Activated B cell treated with CpG ODN at 0.5 μM for 24 hours (primary cell): ENCODE data around the gene TPGS2. TPM values are rescaled to one million over a fixed set of nuclear protein-coding genes. Genes with fewer than 3 reads are reported as not detected.
"Not testable (repeated sequence)": the region's sequence is repeated elsewhere in the genome, so short reads cannot be mapped to it uniquely, and the experiment has no call there.

Experiments
- ATAC-seq: fragments of 200-7000 bp; cut with Tn5 transposase; one replicate; pipeline ENCODE4 v1.10.0; 2021; ENCODE audit warnings: low read depth, mild to moderate bottlenecking, moderate library complexity
- CTCF ChIA-PET: fragments of 350-600 bp; sonication (Branson Sonifier 250); formaldehyde crosslinking; loops from one replicate; lab custom pipeline; 2021; ENCODE audit warnings: antibody characterized with exemption; lab: Charles Lee
- POLR2A ChIA-PET: fragments of 350-600 bp; sonication (Branson Sonifier 250); formaldehyde crosslinking; loops from one replicate; lab custom pipeline; 2021; ENCODE audit warnings: antibody characterized with exemption; lab: Charles Lee
- DNase-seq: peaks from one replicate; pipeline ENCODE4 v3.0.0; 2022
- H3K27ac Mint-ChIP-seq: one replicate; pipeline ENCODE4 v1.8.0; 2020; ENCODE audit warnings: mixed read lengths
- H3K27me3 Mint-ChIP-seq: one replicate; pipeline ENCODE4 v1.8.0; 2021; ENCODE audit warnings: mixed read lengths
- H3K36me3 Mint-ChIP-seq: one replicate; pipeline ENCODE4 v1.8.0; 2021; ENCODE audit warnings: low read depth, mixed read lengths
- H3K4me1 Mint-ChIP-seq: one replicate; pipeline ENCODE4 v1.8.0; 2021; ENCODE audit warnings: mixed read lengths
- H3K4me3 Mint-ChIP-seq: one replicate; pipeline ENCODE4 v1.8.0; 2020; ENCODE audit warnings: mild to moderate bottlenecking, mixed read lengths
- H3K9me3 Mint-ChIP-seq: one replicate; pipeline ENCODE4 v1.8.0; 2020; ENCODE audit warnings: mixed read lengths
- intact Hi-C: fragments of 100-400 bp; cut with micrococcal nuclease; formaldehyde crosslinking; loops from one replicate; pipeline ENCODE4 v1.15.1; 2024
- total RNA-seq: library from RNA; stranded (reverse); gene quantifications from 2 replicates; pipeline ENCODE4 v1.2.3, GENCODE V29; 2022
- TF ChIP-seq, protein P1 (sequence below): fragments of 200-600 bp; IDR thresholded peaks from one replicate; pipeline ENCODE4 v1.8.0; 2022; ENCODE audit warnings: antibody characterized with exemption, mild to moderate bottlenecking

The TPGS2 gene
- total RNA-seq, 1 donor from 2014 or later: 45.1 TPM

DNA sequence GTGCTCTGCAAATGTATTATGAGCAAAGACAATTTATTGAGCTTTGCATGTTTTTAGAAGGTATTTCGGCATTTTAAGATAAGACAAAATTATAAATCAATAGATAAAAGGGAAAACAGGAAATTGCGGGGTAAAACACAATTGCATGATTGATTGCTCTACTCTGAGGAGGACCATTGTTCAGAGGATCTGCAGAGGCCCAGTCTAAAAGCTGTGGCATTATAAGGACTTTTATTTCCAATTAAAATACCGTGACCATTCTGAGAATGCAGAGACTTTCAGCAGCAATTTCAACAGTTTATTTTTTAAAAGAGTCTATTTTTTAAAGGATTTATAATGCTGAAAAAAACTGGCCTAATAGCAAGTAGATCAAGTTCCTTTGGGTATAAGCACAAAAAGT, 62.0 kb downstream of the TPGS2 start:
- TF ChIP-seq, protein P1, sequence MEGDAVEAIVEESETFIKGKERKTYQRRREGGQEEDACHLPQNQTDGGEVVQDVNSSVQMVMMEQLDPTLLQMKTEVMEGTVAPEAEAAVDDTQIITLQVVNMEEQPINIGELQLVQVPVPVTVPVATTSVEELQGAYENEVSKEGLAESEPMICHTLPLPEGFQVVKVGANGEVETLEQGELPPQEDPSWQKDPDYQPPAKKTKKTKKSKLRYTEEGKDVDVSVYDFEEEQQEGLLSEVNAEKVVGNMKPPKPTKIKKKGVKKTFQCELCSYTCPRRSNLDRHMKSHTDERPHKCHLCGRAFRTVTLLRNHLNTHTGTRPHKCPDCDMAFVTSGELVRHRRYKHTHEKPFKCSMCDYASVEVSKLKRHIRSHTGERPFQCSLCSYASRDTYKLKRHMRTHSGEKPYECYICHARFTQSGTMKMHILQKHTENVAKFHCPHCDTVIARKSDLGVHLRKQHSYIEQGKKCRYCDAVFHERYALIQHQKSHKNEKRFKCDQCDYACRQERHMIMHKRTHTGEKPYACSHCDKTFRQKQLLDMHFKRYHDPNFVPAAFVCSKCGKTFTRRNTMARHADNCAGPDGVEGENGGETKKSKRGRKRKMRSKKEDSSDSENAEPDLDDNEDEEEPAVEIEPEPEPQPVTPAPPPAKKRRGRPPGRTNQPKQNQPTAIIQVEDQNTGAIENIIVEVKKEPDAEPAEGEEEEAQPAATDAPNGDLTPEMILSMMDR: no peak
- peaks cover 7% of the 10 kb centered on the region for H3K4me1 Mint-ChIP-seq
- no peak overlapping the region for H3K4me3 Mint-ChIP-seq
- intact Hi-C loops: no loop called here
- no peak for DNase-seq
- ChIA-PET CTCF (no interaction called here), POLR2A (no interaction called here)
- no peaks in the 10 kb centered on the region for H3K36me3 Mint-ChIP-seq
- H3K27ac Mint-ChIP-seq: no peak overlapping the region
- no peaks in the 10 kb centered on the region for H3K9me3 Mint-ChIP-seq
- no peaks in the 10 kb centered on the region for H3K27me3 Mint-ChIP-seq
- ATAC-seq: no peak

DNA sequence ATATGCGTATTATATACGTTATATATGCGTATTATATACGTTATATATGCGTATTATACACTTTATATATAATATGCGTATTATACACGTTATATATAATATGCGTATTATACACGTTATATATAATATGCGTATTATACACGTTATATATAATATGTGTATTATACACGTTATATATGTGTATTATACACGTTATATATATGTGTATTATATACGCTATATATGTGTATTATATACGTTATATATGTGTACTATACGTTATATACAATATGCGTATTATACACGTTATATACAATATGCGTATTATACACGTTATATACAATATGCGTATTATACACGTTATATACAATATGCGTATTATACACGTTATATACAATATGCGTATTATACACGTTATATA, 65.8 kb downstream of the TPGS2 start:
- intact Hi-C loops, H3K27ac Mint-ChIP-seq: not testable (repeated sequence)

DNA sequence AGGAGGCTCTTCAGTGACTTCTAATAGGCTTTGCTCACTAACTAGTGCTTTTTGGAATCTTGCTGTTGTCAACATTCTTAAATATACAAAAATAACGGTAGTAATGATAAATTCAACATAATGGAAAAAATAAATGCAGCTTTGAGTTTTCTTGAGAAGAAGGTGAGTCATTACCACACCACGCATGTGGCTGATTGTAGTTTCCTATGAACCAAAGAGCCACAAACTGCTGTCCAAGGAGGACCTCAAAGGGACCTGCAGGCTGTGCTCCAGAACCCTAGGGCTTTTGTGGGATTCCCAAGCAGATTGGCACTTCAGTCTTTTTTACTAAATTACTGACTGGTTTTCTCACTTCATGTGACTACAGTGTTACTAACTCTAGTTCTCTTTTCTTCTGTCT, 66.7 kb downstream of the TPGS2 start:
- Mint-ChIP-seq H3K27me3 (no peaks in the 10 kb centered on the region), H3K4me3 (no peak overlapping the region), H3K4me1 (no peaks in the 10 kb centered on the region), H3K36me3 (no peaks in the 10 kb centered on the region), H3K9me3 (no peaks in the 10 kb centered on the region), H3K27ac (no peak overlapping the region)
- ChIA-PET POLR2A (no interaction called here), CTCF (no interaction called here)
- DNase-seq (no peak), ATAC-seq (no peak)
- TF ChIP-seq, protein P1: no peak
- intact Hi-C loops: no loop called here

More for the DNA sequence above, 65.8 kb downstream of the TPGS2 start:
- DNase-seq, H3K9me3 Mint-ChIP-seq, H3K27me3 Mint-ChIP-seq, H3K4me1 Mint-ChIP-seq, POLR2A ChIA-PET, H3K4me3 Mint-ChIP-seq, H3K36me3 Mint-ChIP-seq, CTCF ChIA-PET, ATAC-seq: not testable (repeated sequence)

DNA sequence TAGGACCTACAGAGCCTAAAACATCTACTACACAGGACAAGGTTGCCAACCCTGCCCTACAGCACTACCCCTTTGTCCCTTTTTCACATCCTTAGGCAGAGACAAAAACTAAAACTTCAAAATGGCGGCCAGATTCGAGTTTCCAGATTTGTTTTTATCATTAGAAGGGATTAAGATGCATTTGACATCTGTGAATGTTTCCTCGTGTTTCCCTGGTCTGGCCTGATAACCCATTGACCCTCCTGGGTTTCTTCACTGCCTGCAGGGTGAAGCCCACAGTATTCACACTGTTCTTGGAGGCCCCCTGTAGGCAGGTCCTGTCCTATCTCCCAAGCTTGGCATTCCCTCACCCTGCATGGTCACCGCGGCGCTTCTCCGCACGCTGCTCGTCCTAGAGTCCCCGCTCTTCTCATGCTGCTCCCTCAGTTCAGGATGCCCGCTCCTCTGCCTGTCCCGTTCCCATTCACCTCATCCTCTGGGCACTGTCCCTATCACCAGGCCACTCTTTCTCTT, 67.6 kb downstream of the TPGS2 start:
- Mint-ChIP-seq H3K4me3 (no peak overlapping the region), H3K9me3 (no peaks in the 10 kb centered on the region), H3K27me3 (no peaks in the 10 kb centered on the region), H3K36me3 (no peaks in the 10 kb centered on the region), H3K27ac (no peak overlapping the region), H3K4me1 (no peaks in the 10 kb centered on the region)
- intact Hi-C loops: no loop called here
- ChIA-PET POLR2A (no interaction called here), CTCF (no interaction called here)
- DNase-seq (no peak), ATAC-seq (no peak)
- TF ChIP-seq, protein P1: no peak

DNA sequence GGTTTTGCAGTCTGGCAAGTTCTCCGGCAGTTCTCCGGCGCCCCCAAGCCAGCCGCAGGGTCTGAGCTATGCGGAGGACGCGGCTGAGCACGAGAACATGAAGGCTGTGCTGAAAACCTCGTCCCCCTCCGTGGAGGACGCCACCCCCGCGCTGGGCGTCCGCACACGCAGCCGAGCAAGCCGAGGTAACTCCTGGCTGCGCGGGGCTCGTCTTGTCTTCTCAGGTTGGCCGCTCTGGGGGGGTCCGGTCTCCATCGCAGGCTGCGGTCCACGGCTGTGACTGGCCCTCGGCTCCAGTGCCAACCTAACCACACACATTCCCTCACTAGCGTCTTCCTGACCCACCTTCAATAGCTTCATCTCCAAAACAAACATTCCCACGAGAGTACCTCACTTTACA, 68.2 kb downstream of the TPGS2 start:
- no peak for ATAC-seq
- no peak for DNase-seq
- H3K4me1 Mint-ChIP-seq: no peaks in the 10 kb centered on the region
- H3K4me3 Mint-ChIP-seq: no peak overlapping the region
- H3K27me3 Mint-ChIP-seq: no peaks in the 10 kb centered on the region
- TF ChIP-seq, protein P1: no peak
- H3K36me3 Mint-ChIP-seq: no peaks in the 10 kb centered on the region
- intact Hi-C loops: no loop called here
- CTCF ChIA-PET: no interaction called here
- H3K27ac Mint-ChIP-seq: no peak overlapping the region
- POLR2A ChIA-PET: no interaction called here
- no peaks in the 10 kb centered on the region for H3K9me3 Mint-ChIP-seq

DNA sequence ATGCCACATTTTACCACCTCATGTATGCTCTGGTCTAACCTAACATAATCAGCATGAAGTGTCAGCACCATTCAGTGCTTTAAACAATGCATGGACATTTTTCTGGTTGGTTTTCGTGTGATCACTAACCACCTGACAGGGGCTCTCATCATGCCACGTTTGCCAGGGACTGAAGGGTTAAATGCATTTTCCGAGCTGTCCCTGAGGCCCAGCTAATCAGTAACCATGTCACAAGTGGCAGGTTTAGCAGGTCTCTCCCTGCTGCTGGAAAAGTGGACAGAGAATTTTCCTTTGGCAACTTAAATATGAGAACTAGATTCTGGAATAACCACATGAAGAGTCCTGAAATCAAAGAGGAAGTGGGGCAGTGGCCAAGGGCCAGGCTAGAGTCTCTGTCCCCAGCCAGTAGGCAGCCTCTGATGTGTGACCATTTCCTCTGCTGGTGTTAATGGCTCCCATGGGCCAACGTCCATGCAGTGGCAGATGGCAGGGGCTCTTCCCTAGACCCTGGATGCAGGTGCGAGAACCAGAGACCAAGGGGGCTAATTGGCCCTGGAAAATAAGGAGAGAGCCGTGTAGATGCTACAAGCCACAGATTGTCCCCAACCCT, 69.5 kb downstream of the TPGS2 start:
- POLR2A ChIA-PET: no interaction called here
- H3K4me3 Mint-ChIP-seq: no peak overlapping the region
- intact Hi-C loops: no loop called here
- DNase-seq (no peak), ATAC-seq (no peak)
- H3K9me3 Mint-ChIP-seq: no peaks in the 10 kb centered on the region
- H3K36me3 Mint-ChIP-seq: no peaks in the 10 kb centered on the region
- no peaks in the 10 kb centered on the region for H3K4me1 Mint-ChIP-seq
- TF ChIP-seq, protein P1: no peak
- H3K27ac Mint-ChIP-seq: no peak overlapping the region
- CTCF ChIA-PET: no interaction called here
- no peaks in the 10 kb centered on the region for H3K27me3 Mint-ChIP-seq
